ENCODE measurements around the gene PAAF1.

PAAF1 gene

DNA sequence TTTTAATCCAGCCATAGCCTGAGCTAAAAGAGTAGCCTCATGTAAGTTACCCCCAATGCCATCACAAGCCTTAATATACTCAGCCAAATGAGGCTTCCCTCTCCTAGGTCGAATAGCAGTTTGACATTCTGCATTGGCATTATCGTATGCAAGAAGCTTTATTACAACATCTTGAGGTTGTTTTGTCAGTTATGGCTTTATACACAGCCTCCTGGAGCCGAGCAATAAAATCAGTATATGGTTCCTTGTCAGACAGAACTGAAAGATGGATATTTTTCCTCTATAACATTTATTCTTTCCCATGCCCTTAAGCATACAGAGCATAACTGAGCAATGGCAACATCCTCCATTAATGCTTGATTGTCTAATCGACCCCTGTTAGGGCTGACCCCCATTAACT is 68.6 kb downstream of the PAAF1 start:
- peaks cover 7 to 10% of the 10 kb centered on the region in 2 donors for H3K36me3 Mint-ChIP-seq

DNA sequence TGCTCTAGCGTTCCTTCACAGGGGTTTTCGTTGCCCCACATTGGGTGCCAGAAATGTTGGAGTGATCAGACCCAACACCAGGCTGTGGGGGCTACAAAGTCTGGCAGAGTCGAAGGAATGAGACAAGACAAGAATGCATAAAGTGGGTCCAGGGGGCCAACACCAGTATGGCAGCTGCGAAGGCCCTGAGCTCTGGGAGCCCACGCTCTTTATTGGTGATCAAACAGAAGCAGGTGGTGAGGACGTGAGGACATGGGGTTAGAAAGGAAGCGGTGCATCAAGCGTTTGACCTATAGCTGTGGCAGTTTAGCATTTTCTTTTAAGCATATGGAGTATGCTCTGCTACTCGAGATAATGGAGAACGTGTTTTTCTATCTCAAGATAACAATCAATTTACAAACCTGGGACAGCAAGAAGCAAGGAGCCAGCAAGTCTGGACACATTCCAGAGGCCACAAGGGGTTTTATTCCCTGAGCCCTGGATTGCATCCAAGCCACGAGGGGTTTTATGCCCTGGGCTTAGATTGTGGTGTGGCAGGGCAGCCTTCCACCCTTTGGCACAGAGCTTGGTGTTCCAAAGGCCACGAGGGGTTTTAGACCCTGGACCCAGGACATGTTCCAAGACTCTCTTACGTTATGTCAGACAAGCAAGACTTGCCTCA is 70.1 kb downstream of the PAAF1 start:
- Mint-ChIP-seq H3K4me3 (no peak overlapping the region), H3K27me3 (no peaks in the 10 kb centered on the region), H3K36me3 (peaks cover 0 to 5% of the 10 kb centered on the region in 2 donors), H3K4me1 (no peaks in the 10 kb centered on the region), H3K9me3 (no peaks in the 10 kb centered on the region), H3K27ac (no peak overlapping the region)
- ATAC-seq (replicated peaks) (no peak), DNase-seq (no peak)

More for the DNA sequence above, 68.6 kb downstream of the PAAF1 start:
- Mint-ChIP-seq H3K9me3 (no peaks in the 10 kb centered on the region), H3K4me1 (no peaks in the 10 kb centered on the region), H3K27me3 (no peaks in the 10 kb centered on the region), H3K4me3 (no peak overlapping the region), H3K27ac (no peak overlapping the region)
- ATAC-seq (replicated peaks) (no peak), DNase-seq (no peak)

DNA sequence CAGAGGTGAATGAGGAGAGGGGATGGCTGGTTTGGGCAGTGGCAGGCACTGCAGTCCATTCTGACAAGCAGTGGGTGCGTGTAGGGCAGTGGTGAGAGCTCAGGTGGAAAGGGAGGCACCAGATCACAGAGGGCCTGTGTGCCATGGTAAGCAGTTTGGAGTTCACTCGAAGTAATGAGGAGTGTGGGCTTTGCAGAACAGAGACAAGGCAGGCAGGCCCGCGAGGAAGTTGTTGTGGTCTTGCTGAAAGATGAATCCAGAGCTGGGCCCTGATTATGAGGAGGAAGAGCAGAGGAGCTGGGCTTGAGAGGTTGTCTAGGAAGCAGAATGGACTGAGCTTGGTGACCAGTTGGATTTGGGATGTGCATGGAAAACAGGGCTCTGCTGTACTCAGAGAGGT is 72.4 kb downstream of the PAAF1 start:
- Mint-ChIP-seq H3K4me3 (no peak overlapping the region), H3K9me3 (no peaks in the 10 kb centered on the region), H3K27ac (no peak overlapping the region), H3K36me3 (peaks cover 0 to 5% of the 10 kb centered on the region in 2 donors), H3K4me1 (peaks cover 2 to 15% of the 10 kb centered on the region in 2 donors), H3K27me3 (no peaks in the 10 kb centered on the region)
- ATAC-seq (replicated peaks) (no peak), DNase-seq (no peak)

DNA sequence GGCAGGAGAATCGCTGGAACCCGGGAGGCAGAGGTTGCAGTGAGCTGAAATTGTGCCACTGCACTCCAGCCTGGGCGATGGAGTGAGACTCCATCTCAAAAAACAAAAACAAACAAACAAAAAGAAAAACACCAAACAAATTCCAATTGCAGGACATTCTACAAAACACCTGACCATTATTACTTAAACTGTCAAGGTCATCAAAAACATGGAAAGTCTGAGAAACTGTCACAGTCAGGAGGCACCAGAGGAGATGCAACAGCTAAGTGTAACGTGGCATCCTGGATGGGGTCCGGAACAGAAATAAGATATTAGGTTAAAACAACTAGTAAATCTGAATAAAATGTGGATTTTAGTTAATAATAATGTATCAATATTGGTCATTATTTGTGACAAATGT is 73.1 kb downstream of the PAAF1 start:
- Mint-ChIP-seq H3K27me3 (no peaks in the 10 kb centered on the region), H3K4me1 (peaks cover 2 to 15% of the 10 kb centered on the region in 2 donors), H3K4me3 (no peak overlapping the region), H3K9me3 (no peaks in the 10 kb centered on the region), H3K27ac (no peak overlapping the region), H3K36me3 (peaks cover 0 to 5% of the 10 kb centered on the region in 2 donors)
- ATAC-seq (replicated peaks) (no peak), DNase-seq (no peak)

DNA sequence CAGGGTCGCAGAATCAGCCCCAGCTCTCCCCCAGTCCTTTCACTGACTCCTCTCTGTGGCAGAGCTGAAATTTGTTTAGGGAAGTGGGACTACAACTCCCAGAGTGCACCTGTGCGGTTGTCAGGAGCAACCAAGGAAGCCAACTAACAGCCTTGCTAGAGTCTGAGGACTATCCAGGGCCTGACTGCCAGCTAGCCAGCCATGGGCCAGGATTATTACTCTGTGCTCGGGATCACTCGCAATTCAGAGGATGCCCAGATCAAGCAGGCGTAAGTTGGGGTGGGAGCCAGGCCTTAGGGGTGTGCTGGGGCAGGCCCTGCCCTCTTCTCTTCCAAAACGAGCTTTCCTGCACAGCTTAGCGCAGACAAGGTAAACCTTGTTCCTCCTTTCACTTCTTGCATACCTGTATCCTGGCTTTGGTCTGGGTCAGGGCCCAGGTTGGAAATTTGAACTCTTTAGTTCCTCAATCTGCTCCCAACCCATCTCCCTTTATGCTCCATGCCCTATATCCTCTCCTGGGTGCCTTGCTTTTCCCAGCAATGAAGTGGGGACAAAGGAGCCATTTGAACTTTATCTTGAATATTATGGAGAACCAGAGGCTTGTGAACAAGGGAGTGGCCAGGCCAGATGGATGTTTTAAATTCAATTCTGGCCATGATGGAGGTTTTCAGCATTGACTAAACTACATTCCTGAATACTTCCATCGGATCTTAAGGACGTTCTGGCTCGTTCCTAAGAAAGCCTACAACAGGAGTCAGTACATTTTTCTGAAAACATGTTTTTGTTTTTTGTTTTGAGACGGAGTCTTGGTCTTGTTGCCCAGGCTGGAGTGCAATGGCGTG is 74.3 kb downstream of the PAAF1 start, which contains the start of gene DNAJB13:
Gene DNAJB13 (plus strand): TSS at position 158 of the 842 bp plus-strand sequence. CDS start 44 bp downstream, at position 202.
- DNase-seq (no peak), ATAC-seq (replicated peaks) (peak; percentile 94 to 95)
- H3K4me1 Mint-ChIP-seq = peaks cover 2 to 15% of the 10 kb centered on the region in 2 donors

DNA sequence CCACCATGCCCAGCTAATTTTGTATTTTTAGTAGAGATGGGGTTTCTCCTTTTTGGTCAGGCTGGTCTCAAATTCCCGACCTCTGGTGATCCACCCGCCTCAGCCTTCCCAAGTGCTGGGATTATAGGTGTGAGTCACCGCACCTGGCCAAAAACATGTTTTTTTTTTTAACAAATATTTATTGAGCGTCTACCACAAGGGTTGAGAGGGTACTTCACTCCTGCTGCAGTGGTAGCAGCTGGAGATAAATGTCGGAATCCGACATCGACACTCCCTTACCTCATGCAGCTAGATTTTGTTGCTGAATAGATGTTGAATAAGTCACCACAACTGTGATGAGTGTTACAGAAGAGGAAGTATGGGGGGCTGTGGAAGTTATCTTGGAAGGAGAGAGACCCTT is 75.0 kb downstream of the PAAF1 start:
- Mint-ChIP-seq H3K36me3 (peaks cover 0 to 2% of the 10 kb centered on the region in 2 donors), H3K9me3 (no peaks in the 10 kb centered on the region), H3K4me1 (peaks cover 2 to 15% of the 10 kb centered on the region in 2 donors), H3K4me3 (no peak overlapping the region), H3K27ac (no peak overlapping the region), H3K27me3 (peaks cover 6 to 9% of the 10 kb centered on the region in 2 donors)
- DNase-seq (no peak), ATAC-seq (replicated peaks) (no peak)

More for the DNA sequence above, 74.3 kb downstream of the PAAF1 start, which contains the start of gene DNAJB13:
- no peak within 1 kb of the TSS for H3K4me3 Mint-ChIP-seq
- peaks cover 0 to 5% of the 10 kb centered on the region in 2 donors for H3K36me3 Mint-ChIP-seq
- H3K9me3 Mint-ChIP-seq = no peaks in the 10 kb centered on the region
- H3K27me3 Mint-ChIP-seq = peaks cover 2 to 3% of the 10 kb centered on the region in 2 donors
- H3K27ac Mint-ChIP-seq = no peak within 1 kb of the TSS

DNA sequence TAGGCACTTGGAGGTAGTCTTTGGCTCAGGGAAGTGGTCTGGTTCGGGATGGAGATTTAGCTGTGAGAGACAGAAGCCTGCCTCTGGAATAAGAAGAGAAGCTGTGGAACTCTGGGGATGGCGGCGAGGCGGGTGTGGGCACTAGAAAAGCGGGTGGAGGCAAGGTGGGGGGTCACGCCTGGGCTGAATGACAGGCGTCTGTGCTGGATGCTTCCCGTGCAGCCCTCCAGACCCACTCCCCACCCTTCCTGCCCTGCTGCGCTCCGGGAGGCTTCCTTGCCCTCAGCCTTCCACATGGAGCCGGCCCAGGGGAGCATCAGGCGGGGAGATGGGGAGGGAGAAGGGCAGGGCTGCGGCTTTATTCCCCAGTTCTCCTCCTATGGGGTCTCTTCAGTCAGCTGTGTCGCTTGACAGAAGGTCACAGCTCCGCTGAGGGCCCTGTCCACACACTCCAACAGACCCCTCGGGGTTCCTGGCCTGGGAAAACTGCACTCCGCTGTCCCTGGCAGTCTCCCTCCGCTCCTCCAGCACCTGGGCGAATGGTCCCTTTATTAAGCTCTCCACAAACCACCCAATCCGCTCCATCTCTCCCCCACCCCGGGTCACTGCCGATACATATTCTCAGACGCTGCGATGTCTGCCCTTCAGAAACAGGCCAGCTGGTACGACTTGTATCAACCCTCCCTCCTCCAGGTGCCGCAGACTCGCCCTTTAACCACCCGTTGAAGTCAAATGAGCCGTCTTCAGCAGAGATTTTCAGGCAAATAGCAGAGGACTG is 80.3 kb downstream of the PAAF1 start:
- H3K36me3 Mint-ChIP-seq = no peaks in the 10 kb centered on the region
- H3K27me3 Mint-ChIP-seq = peaks cover 6 to 22% of the 10 kb centered on the region in 2 donors
- H3K4me3 Mint-ChIP-seq = peak overlapping the region; percentile 55 to 67
- no peaks in the 10 kb centered on the region for H3K9me3 Mint-ChIP-seq
- H3K4me1 Mint-ChIP-seq = peaks cover 7 to 14% of the 10 kb centered on the region in 2 donors
- DNase-seq (no peak), ATAC-seq (replicated peaks) (peak in 1 of 2 donors; percentile 48)
- no peak overlapping the region for H3K27ac Mint-ChIP-seq

DNA sequence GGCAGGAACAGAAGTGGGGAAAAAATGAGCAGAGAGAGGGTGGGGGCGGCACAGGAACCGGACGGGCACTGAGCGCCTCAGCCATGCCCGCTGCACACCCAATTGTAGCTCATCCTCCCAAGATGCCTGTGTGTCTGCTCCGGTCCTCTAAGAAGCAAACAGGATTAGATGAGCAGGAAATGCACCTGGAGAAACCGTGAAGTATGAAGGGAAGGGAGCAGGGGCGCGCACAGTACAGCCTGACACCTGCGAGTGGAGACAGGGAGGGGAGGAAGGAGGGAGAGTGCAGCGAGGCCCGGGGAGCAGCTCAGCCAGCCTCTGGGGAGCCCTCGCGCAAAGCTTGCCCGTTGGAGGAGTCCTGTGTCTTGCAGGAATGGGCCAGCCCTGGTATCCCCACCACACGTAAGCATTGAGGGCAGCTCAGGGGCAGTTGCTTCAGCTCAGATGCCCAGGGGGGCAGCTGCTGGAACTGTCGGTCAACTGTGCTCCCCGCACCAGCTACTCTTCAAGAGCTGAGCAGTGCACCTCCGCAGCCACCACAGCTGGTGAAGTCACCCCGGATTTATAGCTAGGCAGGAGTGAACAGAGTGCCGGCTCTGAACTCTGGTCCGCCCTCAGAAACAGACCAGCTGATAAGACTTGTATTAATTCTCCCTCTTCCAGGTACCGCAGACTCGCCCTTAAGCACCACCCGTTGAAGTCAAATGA is 81.0 kb downstream of the PAAF1 start:
- Mint-ChIP-seq H3K4me1 (peaks cover 7 to 8% of the 10 kb centered on the region in 2 donors), H3K4me3 (peak overlapping the region in 1 of 2 donors; percentile 67), H3K27me3 (peaks cover 6 to 22% of the 10 kb centered on the region in 2 donors), H3K9me3 (no peaks in the 10 kb centered on the region), H3K36me3 (no peaks in the 10 kb centered on the region), H3K27ac (no peak overlapping the region)
- DNase-seq (no peak), ATAC-seq (replicated peaks) (no peak)

DNA sequence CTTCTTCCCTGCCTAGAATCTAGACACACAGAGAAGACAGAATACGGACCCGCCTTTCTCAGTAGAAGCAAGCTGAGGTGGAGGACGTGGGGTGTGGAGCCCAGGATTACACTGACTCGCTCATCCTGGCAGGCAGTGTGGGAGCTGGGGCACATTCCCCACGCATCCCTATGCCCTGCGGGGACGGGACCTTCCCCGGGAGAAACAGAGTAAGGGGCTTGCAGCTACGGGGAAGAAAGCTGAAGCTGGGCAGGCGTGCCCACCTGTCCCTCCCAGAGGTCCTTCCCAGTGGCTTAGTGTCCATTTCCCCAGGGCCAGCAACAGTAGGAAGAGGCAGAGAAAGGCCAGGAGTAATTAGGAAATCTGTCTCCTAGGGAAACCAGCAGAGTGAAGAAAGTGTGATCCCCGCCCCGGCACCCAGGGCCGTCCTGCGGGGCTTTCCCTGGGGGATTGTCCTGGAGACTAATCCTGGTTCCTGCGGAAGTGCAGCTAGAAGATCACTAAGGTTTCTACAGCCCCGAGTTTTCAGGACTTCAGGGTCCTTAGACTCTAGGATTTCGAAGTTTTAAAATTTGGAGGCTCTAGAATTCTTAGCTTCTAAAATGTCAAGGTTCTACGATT is 81.8 kb downstream of the PAAF1 start:
- Mint-ChIP-seq H3K4me3 (no peak overlapping the region), H3K4me1 (peaks cover under 1 to 5% of the 10 kb centered on the region in 2 donors), H3K36me3 (no peaks in the 10 kb centered on the region), H3K27ac (no peak overlapping the region), H3K27me3 (peaks cover 6 to 22% of the 10 kb centered on the region in 2 donors), H3K9me3 (no peaks in the 10 kb centered on the region)
- no peak for DNase-seq
- ATAC-seq (replicated peaks) = no peak

DNA sequence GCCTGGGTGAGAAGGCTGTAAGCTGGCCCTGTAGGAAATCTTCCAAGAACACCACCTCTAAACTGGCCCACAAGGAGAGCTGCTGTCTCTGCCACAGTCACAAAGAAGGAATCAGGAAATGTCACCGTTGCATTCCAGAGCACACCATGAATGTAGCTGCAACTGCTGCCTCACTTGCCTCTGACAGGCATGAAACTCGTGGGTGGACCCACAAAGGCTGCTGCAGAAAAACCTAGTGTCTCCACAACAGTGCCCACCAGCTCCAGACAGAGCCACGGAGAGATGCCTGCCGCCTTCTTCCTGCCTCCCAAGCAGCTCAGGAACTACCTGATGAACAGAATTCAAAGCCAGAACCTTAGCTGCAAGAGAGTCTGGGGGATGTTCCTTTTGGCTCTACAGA is 84.5 kb downstream of the PAAF1 start:
- no peak for DNase-seq
- ATAC-seq (replicated peaks) = no peak
- H3K9me3 Mint-ChIP-seq = no peaks in the 10 kb centered on the region
- peaks cover under 1 to 18% of the 10 kb centered on the region in 2 donors for H3K27me3 Mint-ChIP-seq
- no peak overlapping the region for H3K4me3 Mint-ChIP-seq
- no peak overlapping the region for H3K27ac Mint-ChIP-seq
- peaks cover 10 to 17% of the 10 kb centered on the region in 2 donors for H3K4me1 Mint-ChIP-seq
- H3K36me3 Mint-ChIP-seq = no peaks in the 10 kb centered on the region

DNA sequence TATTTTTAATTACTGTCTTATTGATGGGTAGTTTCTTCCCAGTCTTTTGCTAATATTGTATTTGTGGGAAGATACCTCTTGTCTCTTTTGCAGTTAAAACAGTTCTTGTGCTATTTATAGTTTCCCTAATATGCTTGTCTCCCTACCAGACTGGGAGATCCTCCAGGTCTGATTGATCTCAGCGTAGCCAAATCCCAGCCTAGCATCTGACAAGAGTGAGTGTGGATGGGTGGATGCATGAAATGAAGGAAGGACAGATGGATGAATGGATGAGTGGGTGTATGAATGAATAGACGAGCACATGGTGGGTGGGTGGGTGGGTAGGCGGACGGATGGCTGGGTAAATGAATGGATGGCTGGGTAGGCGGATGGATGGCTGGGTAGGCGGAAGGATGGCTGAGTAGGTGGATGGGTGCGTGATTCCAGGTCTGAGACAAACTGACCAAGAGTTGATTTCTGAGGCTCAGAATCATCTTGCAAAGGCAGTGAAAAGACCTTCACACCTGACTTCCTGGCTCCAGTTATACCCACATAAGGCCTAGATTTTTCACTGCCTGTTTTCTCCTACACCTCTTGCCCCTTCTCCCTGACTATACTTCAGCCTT is 85.4 kb downstream of the PAAF1 start:
- Mint-ChIP-seq H3K36me3 (no peaks in the 10 kb centered on the region), H3K9me3 (no peaks in the 10 kb centered on the region), H3K4me3 (no peak overlapping the region), H3K27me3 (peaks cover 0 to 12% of the 10 kb centered on the region in 2 donors), H3K27ac (no peak overlapping the region), H3K4me1 (peaks cover 10 to 17% of the 10 kb centered on the region in 2 donors)
- ATAC-seq (replicated peaks) (no peak), DNase-seq (no peak)

DNA sequence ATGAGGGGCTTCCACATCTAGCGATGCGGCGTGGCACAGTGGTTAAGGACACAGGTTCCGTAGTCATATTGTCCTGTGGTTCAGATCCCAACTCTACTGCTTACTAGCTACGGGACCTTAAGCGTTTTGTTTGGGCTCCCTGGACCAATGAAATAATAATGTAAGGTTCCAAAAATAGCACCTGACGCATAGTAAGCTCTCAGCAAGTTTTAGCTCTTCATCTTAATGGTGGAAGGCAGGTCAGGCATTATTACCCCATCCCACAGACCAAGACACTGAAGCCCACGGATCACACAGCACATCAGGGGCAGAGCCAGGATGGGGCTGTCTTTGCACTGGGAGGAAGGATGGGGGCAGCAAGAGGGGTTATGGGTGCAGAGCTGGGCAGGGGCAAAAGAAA is 87.1 kb downstream of the PAAF1 start:
- Mint-ChIP-seq H3K27me3 (no peaks in the 10 kb centered on the region), H3K36me3 (no peaks in the 10 kb centered on the region), H3K27ac (no peak overlapping the region), H3K4me3 (no peak overlapping the region), H3K4me1 (peaks cover 13 to 24% of the 10 kb centered on the region in 2 donors), H3K9me3 (no peaks in the 10 kb centered on the region)
- ATAC-seq (replicated peaks) (no peak), DNase-seq (no peak)
